Fibroblast of lung (primary cell): ENCODE measurements around the gene RGS7. TPM values are rescaled to one million over a fixed set of nuclear protein-coding genes. Genes with fewer than 3 reads are reported as not detected.
A peak's percentile ranks its signal among the peaks of the same experiment; 100 is the strongest.

Source experiments
- DNase-seq, 2 donors: peaks; one replicate each; pipeline versions ENCODE4 v3.0.0 to v3.0.0-alpha.2; 2010; ENCODE audit warnings: low read depth in 2 of 2
- H2AFZ ChIP-seq: 2 replicates; pipeline ENCODE4 v1.5.1; 2012; ENCODE audit warnings: low read length, control low read depth, inconsistent platforms
- H3K27ac ChIP-seq: 2 replicates; pipeline ENCODE4 v1.5.1; 2011; ENCODE audit warnings: low read length, control low read depth; ENCODE audit not compliant: insufficient read depth
- H3K27me3 ChIP-seq: 2 replicates; pipeline ENCODE4 v1.5.1; 2011; ENCODE audit warnings: mild to moderate bottlenecking, low read length; ENCODE audit not compliant: control insufficient read depth, insufficient read depth
- H3K36me3 ChIP-seq: 2 replicates; pipeline ENCODE4 v1.5.1; 2011; ENCODE audit warnings: low read length; ENCODE audit not compliant: control insufficient read depth, insufficient read depth
- H3K4me1 ChIP-seq: 2 replicates; pipeline ENCODE4 v1.5.1; 2011; ENCODE audit warnings: low read length; ENCODE audit not compliant: control insufficient read depth, insufficient read depth; ENCODE audit errors: extremely low read depth
- H3K4me2 ChIP-seq: 2 replicates; pipeline ENCODE4 v1.5.1; 2011; ENCODE audit warnings: low read length, control low read depth; ENCODE audit not compliant: insufficient read depth; ENCODE audit errors: extremely low read depth
- H3K4me3 ChIP-seq, 4 experiments: fragments of 200-600 bp in 1 of 4; sonication (generic) in 1 of 4; replicated peaks in 1 of 4; 2 replicates each; pipeline ENCODE4 v1.5.1; 2011 to 2016; ENCODE audit warnings: low read length in 4 of 4, low read depth in 3 of 4, mild to moderate bottlenecking in 3 of 4, control low read depth in 2 of 4, inconsistent platforms in 1 of 4, mixed read lengths in 1 of 4; ENCODE audit not compliant: insufficient read depth in 1 of 4; ENCODE audit errors: control extremely low read depth in 1 of 4
- H3K79me2 ChIP-seq: 2 replicates; pipeline ENCODE4 v1.5.1; 2012; ENCODE audit warnings: mild to moderate bottlenecking, low read length, inconsistent platforms; ENCODE audit not compliant: control insufficient read depth, insufficient read depth
- H3K9ac ChIP-seq: 2 replicates; pipeline ENCODE4 v1.5.1; 2011; ENCODE audit warnings: mild to moderate bottlenecking, low read length, control low read depth; ENCODE audit not compliant: insufficient read depth
- H3K9me3 ChIP-seq: 2 replicates; pipeline ENCODE4 v1.5.1; 2012; ENCODE audit warnings: low read depth, low read length; ENCODE audit not compliant: control insufficient read depth, insufficient read depth
- H4K20me1 ChIP-seq: 2 replicates; pipeline ENCODE4 v1.5.1; 2011; ENCODE audit warnings: low read length; ENCODE audit not compliant: control insufficient read depth, insufficient read depth; ENCODE audit errors: extremely low read depth
- EZH2 ChIP-seq: IDR thresholded peaks from 2 replicates; pipeline ENCODE4 v1.5.1; 2012; ENCODE audit warnings: low read length, control low read depth, mild to moderate bottlenecking; ENCODE audit errors: missing control alignments
- polyA plus RNA-seq, 2 donors: library from polyadenylated mRNA; depleted of rRNA in 1 of 2; stranded (reverse) in 1 of 2; unstranded in 1 of 2; fragments of >200 nt; gene quantifications; 2 replicates each; pipeline ENCODE4 v1.2.1, GENCODE V29; 2011 to 2012; ENCODE audit warnings: missing spikeins in 1 of 2
- total RNA-seq: library from RNA; depleted of rRNA; stranded (reverse); fragments of >200 nt; gene quantifications from 2 replicates; pipeline ENCODE4 v1.2.1, GENCODE V29; 2014
- TF ChIP-seq, protein P1 (sequence below), 2 donors: IDR thresholded peaks in 1 of 2; conservative IDR thresholded peaks in 1 of 2; 1 replicate in 1 of 2; 2 replicates in 1 of 2; pipeline ENCODE4 v1.5.1; 2011 to 2012; ENCODE audit warnings: low read length in 2 of 2, control low read depth in 1 of 2, inconsistent platforms in 1 of 2, low read depth in 1 of 2, mild to moderate bottlenecking in 1 of 2

The RGS7 gene
- total and polyA plus RNA-seq, 2 donors (not counting 1 experiment from before 2014, with no cell fraction given), result 3.6 to 4.2 TPM

- H3K9me3 ChIP-seq, result no peaks in the 10 kb centered on the region
- no peaks in the 10 kb centered on the region for H3K4me1 ChIP-seq
- no peak overlapping the region for H2AFZ ChIP-seq
- H4K20me1 ChIP-seq, result no peaks in the 10 kb centered on the region
- H3K36me3 ChIP-seq, result no peaks in the 10 kb centered on the region
- H3K4me2 ChIP-seq, result no peak overlapping the region
- TF ChIP-seq, protein P1, sequence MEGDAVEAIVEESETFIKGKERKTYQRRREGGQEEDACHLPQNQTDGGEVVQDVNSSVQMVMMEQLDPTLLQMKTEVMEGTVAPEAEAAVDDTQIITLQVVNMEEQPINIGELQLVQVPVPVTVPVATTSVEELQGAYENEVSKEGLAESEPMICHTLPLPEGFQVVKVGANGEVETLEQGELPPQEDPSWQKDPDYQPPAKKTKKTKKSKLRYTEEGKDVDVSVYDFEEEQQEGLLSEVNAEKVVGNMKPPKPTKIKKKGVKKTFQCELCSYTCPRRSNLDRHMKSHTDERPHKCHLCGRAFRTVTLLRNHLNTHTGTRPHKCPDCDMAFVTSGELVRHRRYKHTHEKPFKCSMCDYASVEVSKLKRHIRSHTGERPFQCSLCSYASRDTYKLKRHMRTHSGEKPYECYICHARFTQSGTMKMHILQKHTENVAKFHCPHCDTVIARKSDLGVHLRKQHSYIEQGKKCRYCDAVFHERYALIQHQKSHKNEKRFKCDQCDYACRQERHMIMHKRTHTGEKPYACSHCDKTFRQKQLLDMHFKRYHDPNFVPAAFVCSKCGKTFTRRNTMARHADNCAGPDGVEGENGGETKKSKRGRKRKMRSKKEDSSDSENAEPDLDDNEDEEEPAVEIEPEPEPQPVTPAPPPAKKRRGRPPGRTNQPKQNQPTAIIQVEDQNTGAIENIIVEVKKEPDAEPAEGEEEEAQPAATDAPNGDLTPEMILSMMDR (conservative IDR thresholded peaks at IDR 0.05 in 1 of 2, IDR thresholded peaks at IDR 0.05 in 1 of 2; ENCODE audit: low read depth in 1 of 2, low read length in 2 of 2), result no peak
- TF ChIP-seq EZH2, result no peak
- H3K27ac ChIP-seq, result no peak overlapping the region
- H3K79me2 ChIP-seq, result no peaks in the 10 kb centered on the region
- no peak for DNase-seq
- H3K4me3 ChIP-seq, result no peak overlapping the region
- no peaks in the 10 kb centered on the region for H3K27me3 ChIP-seq
- no peak overlapping the region for H3K9ac ChIP-seq
Measured at GRCh38 chr1:240956020-240956419, 401.0 kb downstream of the RGS7 start.

- Histone ChIP-seq H3K27me3 (no peaks in the 10 kb centered on the region), H3K9me3 (no peaks in the 10 kb centered on the region), H2AFZ (no peak overlapping the region), H3K27ac (no peak overlapping the region), H3K4me3 (no peak overlapping the region), H3K4me2 (no peak overlapping the region), H3K4me1 (no peaks in the 10 kb centered on the region), H3K79me2 (no peaks in the 10 kb centered on the region), H3K9ac (no peak overlapping the region), H3K36me3 (no peaks in the 10 kb centered on the region), H4K20me1 (no peaks in the 10 kb centered on the region)
- DNase-seq, result no peak
- TF ChIP-seq EZH2, result no peak
- TF ChIP-seq, protein P1 (conservative IDR thresholded peaks at IDR 0.05 in 1 of 2, IDR thresholded peaks at IDR 0.05 in 1 of 2; ENCODE audit: low read depth in 1 of 2, low read length in 2 of 2), result no peak
Measured at GRCh38 chr1:240947438-240948224, 409.4 kb downstream of the RGS7 start.

- H4K20me1 ChIP-seq, result no peaks in the 10 kb centered on the region
- no peak overlapping the region for H2AFZ ChIP-seq
- DNase-seq, result peak; percentile 21 to 40
- H3K27ac ChIP-seq, result no peak overlapping the region
- no peaks in the 10 kb centered on the region for H3K9me3 ChIP-seq
- no peaks in the 10 kb centered on the region for H3K4me1 ChIP-seq
- no peaks in the 10 kb centered on the region for H3K27me3 ChIP-seq
- no peaks in the 10 kb centered on the region for H3K79me2 ChIP-seq
- no peaks in the 10 kb centered on the region for H3K36me3 ChIP-seq
- TF ChIP-seq, protein P1 (conservative IDR thresholded peaks at IDR 0.05 in 1 of 2, IDR thresholded peaks at IDR 0.05 in 1 of 2; ENCODE audit: low read depth in 1 of 2, low read length in 2 of 2), result peak; percentile 40 to 63
- no peak for TF ChIP-seq EZH2
- H3K4me2 ChIP-seq, result no peak overlapping the region
- no peak overlapping the region for H3K4me3 ChIP-seq
- H3K9ac ChIP-seq, result no peak overlapping the region
Measured at GRCh38 chr1:240946926-240947325, 410.1 kb downstream of the RGS7 start.
